Measurements from ENCODE around the gene ZNF775.
A peak's percentile ranks its signal among the peaks of the same experiment; 100 is the strongest.

Gene ZNF775

GRCh38 chr7:150378853-150379440 lies at the start of gene ZNF775:
TSS of gene ZNF775 (plus strand) at chr7:150379330. CDS start at chr7:150388471, 9,141 bp downstream.
- DNase-seq: peak; percentile 93

GRCh38 chr7:150329331-150330120 lies 49.6 kb upstream of the ZNF775 start:
- no peak for DNase-seq

GRCh38 chr7:150330211-150330885 lies 48.8 kb upstream of the ZNF775 start:
- DNase-seq: no peak

GRCh38 chr7:150332852-150333635 lies 46.1 kb upstream of the ZNF775 start:
- DNase-seq: no peak

GRCh38 chr7:150333659-150334058 lies 45.5 kb upstream of the ZNF775 start:
- DNase-seq: no peak

GRCh38 chr7:150334108-150334507 lies 45.0 kb upstream of the ZNF775 start:
- no peak for DNase-seq

- DNase-seq: peak; percentile 72
Observed at GRCh38 chr7:150335108-150335773, 43.9 kb upstream of the ZNF775 start.

GRCh38 chr7:150335774-150336112 lies 43.4 kb upstream of the ZNF775 start:
- DNase-seq: no peak

GRCh38 chr7:150336746-150337145 lies 42.4 kb upstream of the ZNF775 start:
- DNase-seq: no peak

GRCh38 chr7:150337179-150337578 lies 42.0 kb upstream of the ZNF775 start:
- DNase-seq: no peak

GRCh38 chr7:150337659-150338081 lies 41.5 kb upstream of the ZNF775 start:
- no peak for DNase-seq

GRCh38 chr7:150338166-150338829 lies 40.8 kb upstream of the ZNF775 start:
- DNase-seq: no peak

- no peak for DNase-seq
Observed at GRCh38 chr7:150339409-150339809, 39.7 kb upstream of the ZNF775 start.

GRCh38 chr7:150340024-150340749 lies 38.9 kb upstream of the ZNF775 start:
- peak; percentile 63 for DNase-seq

GRCh38 chr7:150340875-150341262 lies 38.3 kb upstream of the ZNF775 start:
- DNase-seq: no peak

- DNase-seq: no peak
Observed at GRCh38 chr7:150341263-150342120, 37.6 kb upstream of the ZNF775 start, which contains the start of gene RARRES2. TSS of gene RARRES2 (minus strand) at chr7:150341629. CDS start at chr7:150340609, 1,020 bp downstream.

GRCh38 chr7:150342121-150342408 lies 37.1 kb upstream of the ZNF775 start:
- no peak for DNase-seq

GRCh38 chr7:150343225-150343624 lies 35.9 kb upstream of the ZNF775 start:
- no peak for DNase-seq

GRCh38 chr7:150344299-150344698 lies 34.8 kb upstream of the ZNF775 start:
- DNase-seq: no peak

GRCh38 chr7:150345012-150345411 lies 34.1 kb upstream of the ZNF775 start:
- no peak for DNase-seq
